Astrocyte (in vitro differentiated cells and primary cell): ENCODE results near the gene MEX3C. TPM values are rescaled to one million over a fixed set of nuclear protein-coding genes. Genes with fewer than 3 reads are reported as not detected.
A peak's percentile ranks its signal among the peaks of the same experiment; 100 is the strongest.

Experiments used
- DNase-seq: peaks from one replicate; pipeline ENCODE4 v3.0.0-alpha.2; 2010; ENCODE audit warnings: low read depth
- FAIRE-seq: peaks from 2 replicates; lab custom pipeline; 2011; peaks lifted over from hg19 to GRCh38; lab: Jason Lieb, UNC
- H2AFZ ChIP-seq: 2 replicates; pipeline ENCODE4 v1.6.0; 2012; ENCODE audit warnings: low read depth, low read length, inconsistent platforms
- H3K27ac ChIP-seq: 2 replicates; pipeline ENCODE4 v1.5.1; 2011; ENCODE audit warnings: low read depth, low read length, inconsistent platforms
- H3K27me3 ChIP-seq: 2 replicates; pipeline ENCODE4 v1.6.0; 2011; ENCODE audit warnings: low read length, inconsistent platforms; ENCODE audit not compliant: insufficient read depth
- H3K36me3 ChIP-seq: 2 replicates; pipeline ENCODE4 v1.5.1; 2011; ENCODE audit warnings: low read length, inconsistent platforms; ENCODE audit not compliant: insufficient read depth
- H3K4me1 ChIP-seq: 2 replicates; pipeline ENCODE4 v1.5.1; 2011; ENCODE audit warnings: low read length, inconsistent platforms; ENCODE audit not compliant: insufficient read depth
- H3K4me2 ChIP-seq: 2 replicates; pipeline ENCODE4 v1.6.0; 2012; ENCODE audit warnings: low read length, inconsistent platforms
- H3K4me3 ChIP-seq: 2 replicates; pipeline ENCODE4 v1.5.1; 2011; ENCODE audit warnings: low read depth, mild to moderate bottlenecking, low read length, inconsistent platforms; ENCODE audit not compliant: insufficient read depth
- H3K79me2 ChIP-seq: 2 replicates; pipeline ENCODE4 v1.6.0; 2012; ENCODE audit warnings: mild to moderate bottlenecking, low read length, inconsistent platforms; ENCODE audit not compliant: insufficient read depth
- H3K9ac ChIP-seq: 2 replicates; pipeline ENCODE4 v1.6.0; 2012; ENCODE audit warnings: mild to moderate bottlenecking, low read length, inconsistent platforms
- H3K9me3 ChIP-seq: 2 replicates; pipeline ENCODE4 v1.5.1; 2012; ENCODE audit warnings: low read depth, mild to moderate bottlenecking, low read length, inconsistent platforms; ENCODE audit not compliant: insufficient read depth
- H4K20me1 ChIP-seq: 2 replicates; pipeline ENCODE4 v1.6.0; 2012; ENCODE audit warnings: low read length, inconsistent platforms; ENCODE audit not compliant: insufficient read depth
- H3K27ac Mint-ChIP-seq: one replicate; pipeline ENCODE4 v1.8.0; 2021; ENCODE audit warnings: mild to moderate bottlenecking, mixed read lengths; ENCODE audit not compliant: unreplicated experiment
- H3K27me3 Mint-ChIP-seq: one replicate; pipeline ENCODE4 v1.8.0; 2021; ENCODE audit warnings: low read depth, mixed read lengths; ENCODE audit not compliant: unreplicated experiment
- H3K36me3 Mint-ChIP-seq: one replicate; pipeline ENCODE4 v1.8.0; 2021; ENCODE audit warnings: low read depth, mixed read lengths; ENCODE audit not compliant: unreplicated experiment
- H3K4me1 Mint-ChIP-seq: one replicate; pipeline ENCODE4 v1.8.0; 2021; ENCODE audit warnings: low read depth, mixed read lengths; ENCODE audit not compliant: unreplicated experiment
- H3K4me3 Mint-ChIP-seq: one replicate; pipeline ENCODE4 v1.8.0; 2021; ENCODE audit warnings: mild to moderate bottlenecking, moderate library complexity, mixed read lengths; ENCODE audit not compliant: unreplicated experiment
- H3K9me3 Mint-ChIP-seq: one replicate; pipeline ENCODE4 v1.8.0; 2021; ENCODE audit warnings: mild to moderate bottlenecking, mixed read lengths; ENCODE audit not compliant: unreplicated experiment
- CTCF ChIP-seq: IDR thresholded peaks from 2 replicates; pipeline ENCODE4 v1.5.1; 2011; ENCODE audit warnings: low read depth, mild to moderate bottlenecking, inconsistent platforms, low read length, moderate library complexity; ENCODE audit not compliant: insufficient read depth
- EZH2 ChIP-seq: IDR thresholded peaks from 2 replicates; pipeline ENCODE4 v1.6.1; 2012; ENCODE audit warnings: mild to moderate bottlenecking, low read length, inconsistent platforms; ENCODE audit not compliant: insufficient read depth
- total RNA-seq: library from RNA; stranded (reverse); gene quantifications from 2 replicates; pipeline ENCODE4 v1.2.1, GENCODE V29; 2021

The MEX3C gene
- total RNA-seq, 1 donor from 2014 or later: 72.2 TPM

- no peaks in the 10 kb centered on the region for H3K9me3 Mint-ChIP-seq
- H3K27ac ChIP-seq: no peak overlapping the region
- no peak for FAIRE-seq
- H3K9me3 ChIP-seq: no peaks in the 10 kb centered on the region
- no peak for TF ChIP-seq EZH2
- peak; percentile 24 for TF ChIP-seq CTCF
- H3K79me2 ChIP-seq: no peaks in the 10 kb centered on the region
- no peaks in the 10 kb centered on the region for H3K27me3 Mint-ChIP-seq
- H3K9ac ChIP-seq: no peak overlapping the region
- H3K27me3 ChIP-seq: no peaks in the 10 kb centered on the region
- H4K20me1 ChIP-seq: no peaks in the 10 kb centered on the region
- DNase-seq: no peak
- H3K4me1 ChIP-seq: no peaks in the 10 kb centered on the region
- no peak overlapping the region for H3K4me2 ChIP-seq
- no peak overlapping the region for H3K4me3 Mint-ChIP-seq
- H2AFZ ChIP-seq: no peak overlapping the region
- peak overlapping the region; percentile 77 for H3K27ac Mint-ChIP-seq
- H3K36me3 ChIP-seq: no peaks in the 10 kb centered on the region
- no peak overlapping the region for H3K4me3 ChIP-seq
- peaks cover 6% of the 10 kb centered on the region for H3K4me1 Mint-ChIP-seq
- H3K36me3 Mint-ChIP-seq: peaks cover 7% of the 10 kb centered on the region
Observed at GRCh38 chr18:51135795-51136194, 61.7 kb downstream of the MEX3C start.

GRCh38 chr18:51135364-51135763, 62.1 kb downstream of the MEX3C start:
- Histone ChIP-seq H3K4me2 (peak overlapping the region; percentile 61), H3K4me1 (no peaks in the 10 kb centered on the region), H3K4me3 (no peak overlapping the region), H3K36me3 (no peaks in the 10 kb centered on the region), H3K79me2 (no peaks in the 10 kb centered on the region), H2AFZ (no peak overlapping the region), H3K9ac (no peak overlapping the region), H3K27me3 (no peaks in the 10 kb centered on the region), H3K9me3 (no peaks in the 10 kb centered on the region), H3K27ac (no peak overlapping the region), H4K20me1 (no peaks in the 10 kb centered on the region)
- Mint-ChIP-seq H3K27ac (peak overlapping the region; percentile 90), H3K9me3 (no peaks in the 10 kb centered on the region), H3K4me1 (peaks cover 6% of the 10 kb centered on the region), H3K27me3 (no peaks in the 10 kb centered on the region), H3K4me3 (no peak overlapping the region), H3K36me3 (peaks cover 7% of the 10 kb centered on the region)
- DNase-seq (peak; percentile 9), FAIRE-seq (no peak)
- no peak for TF ChIP-seq CTCF
- TF ChIP-seq EZH2: no peak

- Histone ChIP-seq H3K4me2 (peak overlapping the region; percentile 61), H3K4me3 (no peak overlapping the region), H3K36me3 (no peaks in the 10 kb centered on the region), H3K27me3 (no peaks in the 10 kb centered on the region), H3K27ac (no peak overlapping the region), H3K4me1 (no peaks in the 10 kb centered on the region), H3K9ac (no peak overlapping the region), H3K9me3 (no peaks in the 10 kb centered on the region), H2AFZ (no peak overlapping the region), H4K20me1 (no peaks in the 10 kb centered on the region), H3K79me2 (no peaks in the 10 kb centered on the region)
- Mint-ChIP-seq H3K27ac (peak overlapping the region; percentile 90), H3K9me3 (no peaks in the 10 kb centered on the region), H3K4me1 (peaks cover 6% of the 10 kb centered on the region), H3K27me3 (no peaks in the 10 kb centered on the region), H3K4me3 (no peak overlapping the region), H3K36me3 (peaks cover 7% of the 10 kb centered on the region)
- TF ChIP-seq EZH2: no peak
- TF ChIP-seq CTCF: no peak
- FAIRE-seq (no peak), DNase-seq (no peak)
Observed at GRCh38 chr18:51134721-51135120, 62.8 kb downstream of the MEX3C start.
